ENCODE results near the gene GLS. TPM values are rescaled to one million over a fixed set of nuclear protein-coding genes. Genes with fewer than 3 reads are reported as not detected.
A peak's percentile ranks its signal among the peaks of the same experiment; 100 is the strongest.

GLS gene
- total and polyA plus RNA-seq, 2 of the 13 experiments (the other 11 are each of a cell fraction or from before 2014, with no cell fraction given) = 78.6 to 183 TPM

GRCh38 chr2:190990132-190990531 is 109.5 kb downstream of the GLS start (continued):
- no peak for TF ChIP-seq SRSF4 (IDR thresholded peaks at IDR 0.05; ENCODE audit: low read depth, low read length, poor library complexity, severe bottlenecking)
- no peak for TF ChIP-seq RCOR2 (CRISPR knock-in tag; IDR thresholded peaks at IDR 0.05)
- TF ChIP-seq ZNF382 (CRISPR knock-in tag; IDR thresholded peaks at IDR 0.05; ENCODE audit: borderline replicate concordance) = no peak
- no peak for TF ChIP-seq ATAD3A (CRISPR knock-in tag; IDR thresholded peaks at IDR 0.05)
- TF ChIP-seq HNF1A (IDR thresholded peaks at IDR 0.05; ENCODE audit: low read depth) = no peak
- TF ChIP-seq HNF1A (CRISPR knock-in tag; IDR thresholded peaks at IDR 0.05; ENCODE audit: borderline replicate concordance) = no peak
- TF ChIP-seq ZNF576 (CRISPR knock-in tag; IDR thresholded peaks at IDR 0.05) = no peak
- TF ChIP-seq POLR2A (IDR thresholded peaks at IDR 0.05; ENCODE audit: insufficient read depth in 1 of 2, low read depth in 2 of 2, low read length in 2 of 2) = no peak
- TF ChIP-seq KMT2A (CRISPR knock-in tag; IDR thresholded peaks at IDR 0.05) = no peak

GRCh38 chr2:190993292-190993643 is 112.6 kb downstream of the GLS start:
- no TSS peak for BruUV-seq (replicated peaks)
- CTCF ChIA-PET (ENCODE audit: low intra/inter-chr PET ratio, low total read pairs) = no interaction called here
- FAIRE-seq = no peak
- Histone ChIP-seq H2AFZ (ENCODE audit: low read length) (no peak overlapping the region), H3K27me3 (ENCODE audit: control insufficient read depth in 1 of 2, insufficient read depth in 2 of 2, low read length in 2 of 2) (no peaks in the 10 kb centered on the region), H3K27ac (ENCODE audit: extremely low read length, insufficient read depth, low read length) (no peak overlapping the region), H4K20me1 (ENCODE audit: insufficient read depth, low read length) (no peaks in the 10 kb centered on the region), H3K4me3 (replicated peaks in 1 of 3; ENCODE audit: insufficient read depth in 1 of 3, low read depth in 2 of 3, low read length in 3 of 3) (no peak overlapping the region), H3K9me3 (ENCODE audit: low read length) (no peaks in the 10 kb centered on the region), H3K4me1 (ENCODE audit: insufficient read depth, low read length) (no peaks in the 10 kb centered on the region), H3K79me2 (ENCODE audit: insufficient read depth, low read length) (no peaks in the 10 kb centered on the region), H3K9ac (ENCODE audit: insufficient read depth, low read depth, low read length) (no peak overlapping the region), H3K4me2 (ENCODE audit: low read depth, low read length) (no peak overlapping the region), H3K36me3 (replicated peaks in 1 of 2; ENCODE audit: control insufficient read depth in 1 of 2, insufficient read depth in 2 of 2, low read length in 2 of 2) (peaks cover 30 to 90% of the 10 kb centered on the region in 2 experiments)
- DNase-seq (ENCODE audit: low spot score) = no peak
- no peak for ATAC-seq
- in situ Hi-C loops (cut with HindIII; ENCODE audit: extremely low pct_ligation_motif_present, low pct_unique_long_range_greater_than_20kb) (no loop called here), intact Hi-C loops (cut with micrococcal nuclease; ENCODE audit: unreplicated experiment) (no loop called here)
- POLR2A ChIA-PET = interaction anchor here (1.1 kb wide), 1 partner anchor 21 kb away, joined by 3 read pairs; the partner anchor contains the start of gene STAT1
- WGBS (ENCODE audit: low lambda C conversion rate) = 95% methylated on average over 6 of the region's 6 CpGs
- TF ChIP-seq MAFK (conservative IDR thresholded peaks at IDR 0.05 in 1 of 2, IDR thresholded peaks at IDR 0.05 in 1 of 2; ENCODE audit: low read length in 2 of 2) = peak; percentile 33 to 66
- TF ChIP-seq ZNF33A (CRISPR knock-in tag; IDR thresholded peaks at IDR 0.05; ENCODE audit: borderline replicate concordance) = no peak
- 0 out of 2 replicates have a peak, but pooled peaks have one; percentile 15 for TF ChIP-seq MAFF (IDR thresholded peaks at IDR 0.05; ENCODE audit: low read depth, low read length)

Data from HepG2 (cell line).